Measurements from ENCODE around the gene GGT1. TPM values are rescaled to one million over a fixed set of nuclear protein-coding genes. Genes with fewer than 3 reads are reported as not detected.

Gene GGT1
- total RNA-seq = 0.44 and 0.79 TPM in 2 replicates

GRCh38 chr22:24602847-24603769 lies at the start of gene GGT1:
Gene GGT1 (plus strand): TSS chr22:24603193. CDS start chr22:24611082, 7,889 bp downstream.

GRCh38 chr22:24554313-24555164 lies 48.5 kb upstream of the GGT1 start, which contains the start of gene GUCD1:
Gene GUCD1 (minus strand): TSS chr22:24555138. CDS start chr22:24554991, 147 bp downstream.

GRCh38 chr22:24555165-24556039 lies 47.6 kb upstream of the GGT1 start, which contains the start of gene SNRPD3:
Gene SNRPD3 (plus strand): TSS chr22:24555999. CDS start chr22:24557675, 1,676 bp downstream.

GRCh38 chr22:24592851-24593558 lies 10.0 kb upstream of the GGT1 start, which contains the start of gene LRRC75B:
Gene LRRC75B (minus strand): TSS chr22:24593073. CDS start chr22:24593039, 34 bp downstream.

Other genes with a start within 250 kb of the GGT1 start
- gene ADORA2A, start 175.6 kb upstream of the GGT1 start, total RNA-seq = 2.2 and 2.4 TPM in 2 replicates
- 0.12 and 0.13 TPM in 2 replicates for gene UPB1, start 107.9 kb upstream of the GGT1 start, total RNA-seq
- gene GUCD1, start 48.1 kb upstream of the GGT1 start, total RNA-seq = 113 and 146 TPM in 2 replicates
- gene SNRPD3, start 47.2 kb upstream of the GGT1 start, total RNA-seq = 145 and 178 TPM in 2 replicates
- gene LRRC75B, start 10.1 kb upstream of the GGT1 start, total RNA-seq = 2.2 and 3.0 TPM in 2 replicates
- under 0.01 TPM in 1 of 2 replicates, not detected in the other for gene PIWIL3, start 171.5 kb downstream of the GGT1 start, total RNA-seq
- 1.5 and 2.6 TPM in 2 replicates for gene SGSM1, start 203.0 kb downstream of the GGT1 start, total RNA-seq

Data from aortic smooth muscle cell (primary cell).